MM.1S (cell line): Measurements from ENCODE around the gene TNIK.
"Not testable (repeated sequence)": the region's sequence is repeated elsewhere in the genome, so short reads cannot be mapped to it uniquely, and the experiment has no call there.

Experiments
- DNase-seq: peaks from one replicate; pipeline ENCODE4 v3.0.0-alpha.2; 2015
- H2AFZ ChIP-seq: fragments of 300-600 bp; sonication (generic); 2 replicates; pipeline ENCODE4 v1.6.0; 2016; ENCODE audit warnings: antibody characterized with exemption, low read length
- H3F3A ChIP-seq: fragments of 300-600 bp; sonication (generic); 2 replicates; pipeline ENCODE4 v1.6.1; 2016; ENCODE audit warnings: mild to moderate bottlenecking, antibody characterized with exemption, low read length, moderate library complexity, mixed read lengths; ENCODE audit not compliant: insufficient read depth
- H3K27ac ChIP-seq: fragments of 300-600 bp; sonication (generic); 2 replicates; pipeline ENCODE4 v1.5.1; 2016; ENCODE audit warnings: mild to moderate bottlenecking, low read length
- H3K27me3 ChIP-seq: fragments of 300-600 bp; sonication (generic); replicated peaks from 2 replicates; pipeline ENCODE4 v1.6.0; 2016; ENCODE audit warnings: low read length; ENCODE audit not compliant: insufficient read depth
- H3K36me3 ChIP-seq: fragments of 300-600 bp; sonication (generic); replicated peaks from 2 replicates; pipeline ENCODE4 v1.6.1; 2016; ENCODE audit warnings: mild to moderate bottlenecking, low read length, mixed read lengths; ENCODE audit not compliant: insufficient read depth
- H3K4me1 ChIP-seq: fragments of 300-600 bp; sonication (generic); 2 replicates; pipeline ENCODE4 v1.6.1; 2016; ENCODE audit warnings: low read length, mixed read lengths
- H3K4me2 ChIP-seq: fragments of 300-600 bp; sonication (generic); 2 replicates; pipeline ENCODE4 v1.6.0; 2016; ENCODE audit warnings: low read depth, low read length
- H3K4me3 ChIP-seq: fragments of 300-600 bp; sonication (generic); 2 replicates; pipeline ENCODE4 v1.5.1; 2016; ENCODE audit warnings: low read length, mixed read lengths
- H3K79me2 ChIP-seq: fragments of 300-600 bp; sonication (generic); 2 replicates; pipeline ENCODE4 v1.6.1; 2016; ENCODE audit warnings: mixed run types, low read length, mixed read lengths
- H3K9ac ChIP-seq: fragments of 300-600 bp; sonication (generic); 2 replicates; pipeline ENCODE4 v1.6.1; 2016; ENCODE audit warnings: low read length, mixed read lengths
- H3K9me2 ChIP-seq: fragments of 300-600 bp; sonication (generic); replicated peaks from 2 replicates; pipeline ENCODE4 v1.6.1; 2016; ENCODE audit warnings: mild to moderate bottlenecking, low read length, mixed read lengths; ENCODE audit not compliant: insufficient read depth
- H3K9me3 ChIP-seq: fragments of 300-600 bp; sonication (generic); replicated peaks from 2 replicates; pipeline ENCODE4 v1.6.1; 2016; ENCODE audit warnings: mild to moderate bottlenecking, low read length, mixed read lengths; ENCODE audit not compliant: insufficient read depth
- H4K20me1 ChIP-seq: fragments of 300-600 bp; sonication (generic); 2 replicates; pipeline ENCODE4 v1.6.1; 2016; ENCODE audit warnings: mild to moderate bottlenecking, low read length, moderate library complexity, mixed read lengths; ENCODE audit not compliant: insufficient read depth
- EZH2 ChIP-seq: fragments of 300-600 bp; sonication (generic); optimal IDR thresholded peaks from 2 replicates; pipeline ENCODE3; 2017; ENCODE audit warnings: low read depth, mild to moderate bottlenecking, antibody characterized with exemption, low read length, mixed read lengths
- EZH2phosphoT487 ChIP-seq: fragments of 300-600 bp; sonication (generic); IDR thresholded peaks from 2 replicates; pipeline ENCODE4 v1.6.1; 2018; ENCODE audit warnings: antibody characterized with exemption, low read length
- TF ChIP-seq, protein P1 (sequence below): fragments of 300-600 bp; sonication (generic); IDR thresholded peaks from 2 replicates; pipeline ENCODE4 v1.5.1; 2016; ENCODE audit warnings: antibody characterized with exemption, low read length, mixed read lengths

TNIK gene

DNA sequence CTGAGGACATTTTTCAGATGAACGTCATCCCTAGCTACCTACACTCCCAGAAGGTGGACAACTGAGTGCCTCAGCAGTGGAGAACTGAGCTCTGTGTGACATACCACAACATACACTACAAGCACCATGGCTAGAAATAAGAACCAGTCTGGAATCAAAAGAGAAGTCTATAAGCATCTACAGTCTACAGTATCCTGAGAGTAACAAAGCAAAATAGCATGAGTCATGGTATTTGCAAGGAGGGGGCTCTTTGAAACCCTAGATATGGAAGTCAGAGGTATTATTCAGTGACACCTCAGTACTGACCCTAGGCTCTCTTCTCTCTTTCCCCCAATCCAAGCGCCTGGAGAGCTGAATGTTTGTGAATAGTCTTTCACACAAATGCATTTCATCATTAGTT lies 87.5 kb downstream of the TNIK start:
- no peak for TF ChIP-seq EZH2
- TF ChIP-seq EZH2phosphoT487, result no peak
- TF ChIP-seq, protein P1, sequence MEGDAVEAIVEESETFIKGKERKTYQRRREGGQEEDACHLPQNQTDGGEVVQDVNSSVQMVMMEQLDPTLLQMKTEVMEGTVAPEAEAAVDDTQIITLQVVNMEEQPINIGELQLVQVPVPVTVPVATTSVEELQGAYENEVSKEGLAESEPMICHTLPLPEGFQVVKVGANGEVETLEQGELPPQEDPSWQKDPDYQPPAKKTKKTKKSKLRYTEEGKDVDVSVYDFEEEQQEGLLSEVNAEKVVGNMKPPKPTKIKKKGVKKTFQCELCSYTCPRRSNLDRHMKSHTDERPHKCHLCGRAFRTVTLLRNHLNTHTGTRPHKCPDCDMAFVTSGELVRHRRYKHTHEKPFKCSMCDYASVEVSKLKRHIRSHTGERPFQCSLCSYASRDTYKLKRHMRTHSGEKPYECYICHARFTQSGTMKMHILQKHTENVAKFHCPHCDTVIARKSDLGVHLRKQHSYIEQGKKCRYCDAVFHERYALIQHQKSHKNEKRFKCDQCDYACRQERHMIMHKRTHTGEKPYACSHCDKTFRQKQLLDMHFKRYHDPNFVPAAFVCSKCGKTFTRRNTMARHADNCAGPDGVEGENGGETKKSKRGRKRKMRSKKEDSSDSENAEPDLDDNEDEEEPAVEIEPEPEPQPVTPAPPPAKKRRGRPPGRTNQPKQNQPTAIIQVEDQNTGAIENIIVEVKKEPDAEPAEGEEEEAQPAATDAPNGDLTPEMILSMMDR, result no peak
- no peak for DNase-seq
- no peak overlapping the region for H3K4me2 ChIP-seq
- H2AFZ ChIP-seq, result no peak overlapping the region
- H3K36me3 ChIP-seq, result no peaks in the 10 kb centered on the region
- no peak overlapping the region for H3K9ac ChIP-seq
- H3K27me3 ChIP-seq, result no peaks in the 10 kb centered on the region
- no peaks in the 10 kb centered on the region for H4K20me1 ChIP-seq
- peaks cover 39% of the 10 kb centered on the region for H3K4me1 ChIP-seq
- no peaks in the 10 kb centered on the region for H3K9me3 ChIP-seq
- H3K79me2 ChIP-seq, result no peaks in the 10 kb centered on the region
- H3K4me3 ChIP-seq, result no peak overlapping the region
- H3K27ac ChIP-seq, result no peak overlapping the region
- H3K9me2 ChIP-seq, result no peaks in the 10 kb centered on the region
- H3F3A ChIP-seq, result peaks cover 27% of the 10 kb centered on the region

DNA sequence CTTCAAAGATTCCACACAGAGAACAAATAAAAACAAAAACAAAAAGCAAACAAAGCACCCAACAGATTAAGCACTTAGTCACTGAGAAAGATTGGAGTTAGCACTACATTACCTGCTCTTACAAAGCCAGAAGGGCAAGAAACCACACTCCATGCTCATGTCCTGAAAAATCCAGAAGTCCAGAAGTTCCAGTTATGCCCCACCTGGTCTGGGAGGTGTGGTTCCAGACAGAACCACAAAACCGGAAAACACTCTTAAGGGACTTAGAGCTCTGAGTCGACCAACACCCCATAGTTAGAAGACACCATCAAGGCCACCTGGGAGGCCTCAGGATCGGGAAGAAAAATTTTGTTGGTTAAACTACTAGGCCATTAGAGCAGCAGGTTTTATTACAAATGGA lies 88.9 kb downstream of the TNIK start:
- Histone ChIP-seq H3K36me3 (no peaks in the 10 kb centered on the region), H3K27ac (no peak overlapping the region)

DNA sequence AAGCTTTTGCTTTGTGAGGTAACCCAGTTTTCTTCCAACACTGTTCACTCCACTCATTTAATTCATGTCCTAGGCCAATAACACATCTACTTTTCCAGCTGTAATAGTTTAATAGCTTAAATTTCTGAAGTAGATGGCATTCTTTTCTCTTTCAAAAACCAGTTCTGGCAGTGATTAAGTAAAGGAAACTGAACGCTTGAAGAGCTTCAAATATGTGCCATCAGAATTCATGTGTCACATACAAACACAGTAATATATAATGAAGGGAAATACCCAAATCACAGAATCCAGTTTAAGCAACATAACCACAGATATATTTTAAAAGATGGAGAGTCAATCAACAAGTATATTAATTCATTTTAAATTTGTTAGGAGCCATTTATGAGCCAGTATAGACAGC lies 91.0 kb downstream of the TNIK start:
- Histone ChIP-seq H3K27ac (no peak overlapping the region), H3K79me2 (no peaks in the 10 kb centered on the region), H3K9me2 (0 out of 2 replicates have a peak, but pooled peaks cover 3% of the 10 kb centered on the region), H3F3A (no peaks in the 10 kb centered on the region), H3K4me2 (no peak overlapping the region), H3K9ac (no peak overlapping the region), H3K36me3 (no peaks in the 10 kb centered on the region), H4K20me1 (no peaks in the 10 kb centered on the region), H3K9me3 (no peaks in the 10 kb centered on the region), H3K27me3 (no peaks in the 10 kb centered on the region), H3K4me1 (peaks cover 12% of the 10 kb centered on the region), H2AFZ (no peak overlapping the region), H3K4me3 (no peak overlapping the region)
- TF ChIP-seq, protein P1, result no peak
- no peak for TF ChIP-seq EZH2phosphoT487
- no peak for TF ChIP-seq EZH2
- DNase-seq, result no peak

More for the DNA sequence above, 88.9 kb downstream of the TNIK start:
- H3K9me2 ChIP-seq, result no peaks in the 10 kb centered on the region
- H3K4me1 ChIP-seq, result peaks cover 29% of the 10 kb centered on the region
- H2AFZ ChIP-seq, result 0 out of 2 replicates have a peak overlapping the region, but pooled peaks have one; percentile 8
- H3F3A ChIP-seq, result peaks cover 19% of the 10 kb centered on the region
- H3K27me3 ChIP-seq, result no peaks in the 10 kb centered on the region
- H3K4me3 ChIP-seq, result no peak overlapping the region
- H3K79me2 ChIP-seq, result no peaks in the 10 kb centered on the region
- DNase-seq, result peak; percentile 33
- no peak for TF ChIP-seq EZH2
- TF ChIP-seq EZH2phosphoT487, result no peak
- TF ChIP-seq, protein P1, result no peak
- H3K9ac ChIP-seq, result no peak overlapping the region
- H3K9me3 ChIP-seq, result no peaks in the 10 kb centered on the region
- peak overlapping the region; percentile 21 for H3K4me2 ChIP-seq
- H4K20me1 ChIP-seq, result no peaks in the 10 kb centered on the region

DNA sequence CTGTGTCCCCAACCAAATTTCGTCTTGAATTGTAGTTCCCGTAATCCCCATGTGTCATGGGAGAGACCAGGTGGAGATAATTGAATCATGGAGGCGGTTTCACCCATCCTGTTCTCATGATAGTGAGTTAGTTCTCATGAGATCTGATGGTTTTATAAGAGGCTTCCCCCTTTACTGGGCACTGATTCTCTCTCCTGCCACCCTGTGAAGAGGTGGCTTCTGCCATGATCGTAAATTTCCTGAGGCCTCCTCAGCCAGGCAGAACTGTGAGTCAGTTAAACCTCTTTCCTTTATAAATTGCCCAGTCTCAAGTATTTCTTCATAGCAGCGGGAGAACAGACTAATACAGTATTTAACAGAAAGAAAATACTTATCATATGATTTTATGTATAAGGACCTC lies 93.5 kb downstream of the TNIK start:
- not testable (repeated sequence) for H2AFZ ChIP-seq, H3K4me1 ChIP-seq, H3K36me3 ChIP-seq, H3K9me3 ChIP-seq, H3K9ac ChIP-seq, H3K27me3 ChIP-seq, H3K4me3 ChIP-seq, H3K9me2 ChIP-seq, H3K27ac ChIP-seq, DNase-seq, H4K20me1 ChIP-seq, H3F3A ChIP-seq, H3K4me2 ChIP-seq, H3K79me2 ChIP-seq
